ENCODE measurements around the gene SNTB2.

Gene SNTB2

DNA sequence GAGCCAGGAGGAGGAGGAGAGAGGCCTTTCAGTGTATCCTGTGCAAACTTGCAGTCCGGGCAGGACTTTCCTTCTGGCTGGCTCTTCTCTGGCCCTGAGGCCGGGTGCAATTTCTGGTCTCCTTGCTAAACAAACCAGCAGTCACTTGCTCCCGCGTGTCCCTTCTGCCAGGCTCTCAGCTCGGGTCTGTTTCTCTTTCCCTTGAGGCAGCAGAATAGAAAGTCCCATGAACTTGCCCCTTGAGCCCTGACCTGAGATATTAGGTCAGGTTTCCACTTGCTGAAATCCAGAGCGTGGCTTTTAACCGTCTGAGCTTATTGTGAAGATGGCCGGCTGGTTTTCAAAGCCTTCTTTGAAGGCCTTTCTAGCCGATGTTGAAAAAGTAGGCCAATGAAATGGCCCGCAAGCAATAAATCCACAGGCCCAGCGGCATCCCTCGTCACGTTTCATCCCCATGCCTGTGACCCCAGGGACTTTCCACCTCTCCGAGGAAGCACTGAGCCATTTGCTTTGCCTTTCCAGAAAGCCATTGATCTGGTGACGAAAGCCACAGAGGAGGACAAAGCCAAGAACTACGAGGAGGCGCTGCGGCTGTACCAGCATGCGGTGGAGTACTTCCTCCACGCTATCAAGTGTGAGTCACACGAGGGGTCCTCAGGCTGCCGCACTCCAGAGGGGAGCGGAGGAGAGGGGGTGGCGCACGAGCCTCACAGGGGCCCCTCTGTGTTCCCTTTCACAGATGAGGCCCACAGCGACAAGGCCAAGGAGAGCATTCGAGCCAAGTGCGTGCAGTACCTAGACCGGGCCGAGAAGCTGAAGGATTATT, 128.7 kb downstream of the SNTB2 start:
- H3K4me3 ChIP-seq, result no peak overlapping the region
- H3K27ac ChIP-seq, result no peak overlapping the region
- DNase-seq (ENCODE audit: low read depth, low spot score), result no peak
- no peaks in the 10 kb centered on the region for H3K9me3 ChIP-seq (ENCODE audit: low read depth, low read length)
- no peak for TF ChIP-seq POLR2AphosphoS5 (IDR thresholded peaks at IDR 0.05; ENCODE audit: borderline replicate concordance, low read depth, low read length)
- H3K36me3 ChIP-seq (ENCODE audit: insufficient read depth, low read length), result peaks cover 17% of the 10 kb centered on the region; the same call in 1 of the 2 replicates
- no peak overlapping the region for H3K9ac ChIP-seq (ENCODE audit: insufficient read length)

DNA sequence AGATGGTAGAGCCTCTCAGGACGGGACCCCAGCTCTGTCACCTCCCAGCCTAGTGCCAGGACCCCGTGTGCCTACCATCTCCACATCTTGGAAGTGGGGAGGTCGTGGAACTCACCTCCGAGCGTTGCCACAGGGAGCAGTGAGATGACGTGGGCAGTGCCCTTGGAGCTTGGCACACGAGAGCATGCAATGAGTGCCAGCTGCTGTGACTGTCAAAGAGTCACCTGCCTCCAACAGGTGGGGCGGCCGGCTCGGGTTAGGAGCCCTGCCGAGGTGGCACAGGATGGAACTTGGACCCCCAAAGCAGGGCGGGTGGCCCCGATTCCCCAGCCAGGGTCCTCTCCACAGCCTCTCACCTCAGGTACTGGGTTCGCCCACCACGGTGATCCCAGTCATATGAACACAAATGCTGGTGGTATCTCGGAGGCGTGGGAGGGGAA, 129.7 kb downstream of the SNTB2 start:
- no peak overlapping the region for H3K4me3 ChIP-seq
- no peak overlapping the region for H3K27ac ChIP-seq
- TF ChIP-seq POLR2AphosphoS5 (IDR thresholded peaks at IDR 0.05; ENCODE audit: borderline replicate concordance, low read depth, low read length), result no peak
- no peak for TF ChIP-seq EZH2 (IDR thresholded peaks at IDR 0.05)
- no peak for TF ChIP-seq FOXP2 (optimal IDR thresholded peaks at IDR 0.05; ENCODE audit: control extremely low read depth, extremely low read length, insufficient read depth)
- no peak overlapping the region for H3K9ac ChIP-seq (ENCODE audit: insufficient read length)
- H3K9me3 ChIP-seq (ENCODE audit: low read depth, low read length), result no peaks in the 10 kb centered on the region
- no peak for DNase-seq (ENCODE audit: low read depth, low spot score)
- peaks cover 26% of the 10 kb centered on the region; the same call in 1 of the 2 replicates for H3K36me3 ChIP-seq (ENCODE audit: insufficient read depth, low read length)

DNA sequence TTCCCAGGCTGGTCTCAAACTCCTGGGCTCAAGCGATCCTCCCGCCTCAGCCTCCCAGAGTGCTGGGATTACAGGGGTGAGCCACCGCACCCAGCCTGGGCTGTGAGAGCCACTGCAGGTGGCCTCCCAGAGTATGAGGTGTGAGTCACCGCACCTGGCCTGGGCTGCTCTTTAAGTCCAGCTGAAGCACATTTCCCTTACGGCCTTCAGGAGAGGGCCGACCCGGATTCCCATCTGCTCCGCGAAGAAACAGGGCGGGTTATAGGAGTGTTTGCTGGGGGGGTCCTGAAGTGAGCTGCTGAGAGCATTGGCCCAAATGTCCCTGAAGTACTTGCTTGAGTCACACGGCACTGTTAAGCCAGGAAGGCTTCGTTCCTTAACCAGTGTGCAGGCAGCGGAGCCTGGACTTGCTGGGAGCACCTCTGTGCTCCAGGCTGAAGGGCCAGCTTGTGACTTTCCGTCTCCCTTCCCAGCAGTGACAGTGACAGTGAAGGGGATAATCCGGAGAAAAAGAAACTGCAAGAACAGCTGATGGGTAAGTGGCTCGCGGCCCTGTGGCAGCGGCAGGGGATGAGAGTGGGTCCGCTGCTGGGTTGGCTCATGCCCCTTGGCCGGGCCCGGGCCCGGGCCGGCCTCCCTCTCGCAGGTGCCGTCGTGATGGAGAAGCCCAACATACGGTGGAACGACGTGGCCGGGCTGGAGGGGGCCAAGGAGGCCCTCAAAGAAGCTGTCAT, 131.4 kb downstream of the SNTB2 start:
- no peak for TF ChIP-seq EZH2 (IDR thresholded peaks at IDR 0.05)
- TF ChIP-seq FOXP2 (optimal IDR thresholded peaks at IDR 0.05; ENCODE audit: control extremely low read depth, extremely low read length, insufficient read depth), result no peak
- TF ChIP-seq POLR2AphosphoS5 (IDR thresholded peaks at IDR 0.05; ENCODE audit: borderline replicate concordance, low read depth, low read length), result no peak
- Histone ChIP-seq H3K36me3 (ENCODE audit: insufficient read depth, low read length) (peaks cover 31% of the 10 kb centered on the region; the same call in 1 of the 2 replicates), H3K9ac (ENCODE audit: insufficient read length) (no peak overlapping the region)

DNA sequence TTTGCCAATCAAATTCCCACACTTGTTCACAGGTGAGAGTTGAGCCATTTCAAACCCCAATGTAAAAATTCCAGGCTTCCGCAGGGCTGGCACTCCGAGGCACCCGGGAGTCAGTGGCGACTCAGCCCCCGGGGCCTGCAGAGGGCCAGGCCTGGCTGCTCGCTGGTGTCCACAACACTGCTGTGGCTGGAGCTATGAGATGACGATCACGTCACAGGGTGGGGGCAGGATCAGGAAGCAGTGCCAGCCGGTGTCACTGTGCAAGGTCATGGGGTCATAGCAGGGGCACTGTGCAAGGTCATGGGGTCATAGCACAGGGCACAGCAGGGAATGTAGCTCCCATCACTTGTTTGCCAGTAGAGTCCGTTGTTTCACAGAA, 131.9 kb downstream of the SNTB2 start:
- TF ChIP-seq FOXP2 (optimal IDR thresholded peaks at IDR 0.05; ENCODE audit: control extremely low read depth, extremely low read length, insufficient read depth) (no peak), EZH2 (IDR thresholded peaks at IDR 0.05) (no peak), POLR2AphosphoS5 (IDR thresholded peaks at IDR 0.05; ENCODE audit: borderline replicate concordance, low read depth, low read length) (no peak)
- Histone ChIP-seq H3K4me3 (no peak overlapping the region), H3K27ac (no peak overlapping the region), H3K9ac (ENCODE audit: insufficient read length) (no peak overlapping the region), H3K36me3 (ENCODE audit: insufficient read depth, low read length) (peaks cover 31% of the 10 kb centered on the region; the same call in 1 of the 2 replicates), H3K9me3 (ENCODE audit: low read depth, low read length) (no peaks in the 10 kb centered on the region)
- DNase-seq (ENCODE audit: low read depth, low spot score), result no peak

More for the DNA sequence above, 131.4 kb downstream of the SNTB2 start:
- no peak for DNase-seq (ENCODE audit: low read depth, low spot score)
- Histone ChIP-seq H3K4me3 (no peak overlapping the region), H3K9me3 (ENCODE audit: low read depth, low read length) (no peaks in the 10 kb centered on the region), H3K27ac (no peak overlapping the region)

DNA sequence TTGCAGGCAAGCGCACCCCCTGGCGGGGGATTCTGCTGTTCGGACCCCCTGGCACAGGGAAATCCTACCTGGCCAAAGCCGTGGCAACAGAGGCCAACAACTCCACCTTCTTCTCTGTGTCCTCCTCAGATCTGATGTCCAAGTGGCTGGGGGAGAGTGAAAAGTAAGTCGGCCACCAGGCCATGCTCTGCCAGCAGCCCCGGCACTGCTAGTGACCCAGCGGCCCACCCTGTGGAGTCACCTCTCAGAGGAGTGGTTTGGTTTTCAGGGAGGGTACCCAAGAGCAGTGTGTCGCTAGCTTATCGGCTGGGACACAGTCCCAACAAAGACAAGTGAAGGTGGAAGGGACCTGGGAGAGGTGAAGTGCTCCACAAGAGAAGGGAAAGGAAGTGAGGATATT, 132.4 kb downstream of the SNTB2 start:
- Histone ChIP-seq H3K27ac (no peak overlapping the region), H3K36me3 (ENCODE audit: insufficient read depth, low read length) (peaks cover 34% of the 10 kb centered on the region; the same call in 1 of the 2 replicates), H3K9ac (ENCODE audit: insufficient read length) (no peak overlapping the region), H3K9me3 (ENCODE audit: low read depth, low read length) (no peaks in the 10 kb centered on the region), H3K4me3 (no peak overlapping the region)
- TF ChIP-seq FOXP2 (optimal IDR thresholded peaks at IDR 0.05; ENCODE audit: control extremely low read depth, extremely low read length, insufficient read depth) (no peak), POLR2AphosphoS5 (IDR thresholded peaks at IDR 0.05; ENCODE audit: borderline replicate concordance, low read depth, low read length) (no peak), EZH2 (IDR thresholded peaks at IDR 0.05) (no peak)
- DNase-seq (ENCODE audit: low read depth, low spot score), result no peak

DNA sequence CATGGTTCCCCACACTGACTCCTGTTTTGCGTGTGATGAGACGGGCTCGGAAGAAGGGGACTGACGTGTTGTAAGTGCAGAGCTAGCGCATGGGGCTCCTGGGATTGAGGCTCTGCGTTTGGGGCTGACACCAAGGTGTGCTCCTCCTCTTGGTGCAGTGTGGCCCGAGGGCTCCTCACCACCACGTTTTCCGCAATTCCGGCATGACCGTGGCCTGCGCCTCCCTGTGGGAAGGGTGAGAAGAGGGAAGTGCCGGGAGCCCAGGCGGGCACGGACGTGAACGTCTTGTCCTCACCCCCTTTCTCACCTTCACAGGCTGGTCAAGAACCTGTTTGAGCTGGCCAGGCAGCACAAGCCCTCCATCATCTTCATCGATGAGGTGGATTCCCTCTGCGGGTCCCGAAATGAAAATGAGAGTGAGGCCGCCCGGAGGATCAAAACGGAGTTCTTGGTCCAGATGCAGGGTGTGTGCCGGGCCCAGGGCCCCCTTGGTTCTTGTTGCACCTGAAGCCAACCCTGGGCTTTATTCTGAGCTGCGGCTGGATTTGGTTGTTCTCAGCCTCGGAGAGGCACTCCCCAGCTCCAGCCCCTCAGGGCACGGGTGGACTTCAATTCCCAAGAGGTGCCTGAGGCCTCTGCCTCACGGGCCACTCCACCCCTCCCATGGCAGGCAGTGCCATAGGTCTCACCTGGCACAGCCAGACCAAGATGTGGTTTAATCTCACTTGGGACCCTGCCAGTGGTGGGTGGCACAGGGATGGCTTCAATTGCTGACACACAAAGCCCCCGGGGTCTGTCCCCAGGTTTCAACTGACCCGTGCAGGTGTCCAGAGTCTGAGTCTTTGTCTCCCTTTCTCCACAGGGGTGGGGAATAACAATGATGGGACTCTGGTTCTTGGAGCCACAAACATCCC, 133.1 kb downstream of the SNTB2 start:
- no peak overlapping the region for H3K27ac ChIP-seq
- no peak overlapping the region for H3K4me3 ChIP-seq
- no peak overlapping the region for H3K9ac ChIP-seq (ENCODE audit: insufficient read length)
- H3K36me3 ChIP-seq (ENCODE audit: insufficient read depth, low read length), result peaks cover 34% of the 10 kb centered on the region; the same call in 1 of the 2 replicates
- H3K9me3 ChIP-seq (ENCODE audit: low read depth, low read length), result no peaks in the 10 kb centered on the region
- DNase-seq (ENCODE audit: low read depth, low spot score), result no peak
- TF ChIP-seq POLR2AphosphoS5 (IDR thresholded peaks at IDR 0.05; ENCODE audit: borderline replicate concordance, low read depth, low read length), result no peak

DNA sequence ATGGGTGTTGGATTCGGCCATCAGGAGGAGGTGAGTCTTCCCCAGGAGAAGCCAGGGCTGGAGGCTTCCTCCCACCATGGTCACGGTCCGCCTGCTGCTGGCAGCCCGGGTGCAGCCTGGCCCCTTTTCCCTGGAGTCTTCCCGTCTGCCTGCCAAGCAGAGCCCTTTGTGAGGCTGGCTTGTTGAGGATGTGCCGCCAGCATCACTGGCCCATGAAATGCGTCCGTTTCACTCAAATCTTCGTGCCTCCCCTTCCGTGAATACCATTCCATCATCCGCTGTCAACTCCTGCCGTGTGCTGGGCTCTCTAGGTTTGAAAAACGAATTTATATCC, 133.7 kb downstream of the SNTB2 start:
- H3K9me3 ChIP-seq (ENCODE audit: low read depth, low read length), result no peaks in the 10 kb centered on the region
- H3K9ac ChIP-seq (ENCODE audit: insufficient read length), result no peak overlapping the region
- no peak overlapping the region for H3K27ac ChIP-seq
- TF ChIP-seq EZH2 (IDR thresholded peaks at IDR 0.05) (no peak), FOXP2 (optimal IDR thresholded peaks at IDR 0.05; ENCODE audit: control extremely low read depth, extremely low read length, insufficient read depth) (no peak), POLR2AphosphoS5 (IDR thresholded peaks at IDR 0.05; ENCODE audit: borderline replicate concordance, low read depth, low read length) (no peak)
- no peak for DNase-seq (ENCODE audit: low read depth, low spot score)
- peaks cover 34% of the 10 kb centered on the region; the same call in 1 of the 2 replicates for H3K36me3 ChIP-seq (ENCODE audit: insufficient read depth, low read length)
- H3K4me3 ChIP-seq, result no peak overlapping the region

DNA sequence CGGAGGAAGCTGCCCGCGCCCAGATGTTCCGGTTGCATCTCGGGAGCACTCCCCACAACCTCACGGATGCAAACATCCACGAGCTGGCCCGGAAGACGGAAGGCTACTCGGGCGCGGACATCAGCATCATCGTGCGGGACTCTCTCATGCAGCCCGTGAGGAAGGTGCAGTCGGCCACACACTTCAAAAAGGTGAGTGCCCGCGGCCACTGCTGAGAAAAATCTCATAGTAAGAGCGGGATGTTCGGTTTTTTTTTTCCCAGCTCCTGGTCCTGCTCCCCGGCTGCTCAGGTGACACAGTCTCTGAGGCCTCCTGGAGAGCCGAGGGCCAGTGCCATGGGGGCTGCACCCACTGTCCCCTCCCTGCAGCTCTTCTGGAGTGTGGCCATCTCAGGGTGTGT, 134.1 kb downstream of the SNTB2 start:
- DNase-seq (ENCODE audit: low read depth, low spot score), result no peak
- peaks cover 38% of the 10 kb centered on the region for H3K36me3 ChIP-seq (ENCODE audit: insufficient read depth, low read length)
- H3K9ac ChIP-seq (ENCODE audit: insufficient read length), result no peak overlapping the region
- TF ChIP-seq POLR2AphosphoS5 (IDR thresholded peaks at IDR 0.05; ENCODE audit: borderline replicate concordance, low read depth, low read length), result no peak
- TF ChIP-seq EZH2 (IDR thresholded peaks at IDR 0.05), result no peak
- TF ChIP-seq FOXP2 (optimal IDR thresholded peaks at IDR 0.05; ENCODE audit: control extremely low read depth, extremely low read length, insufficient read depth), result no peak
- H3K27ac ChIP-seq, result no peak overlapping the region
- H3K9me3 ChIP-seq (ENCODE audit: low read depth, low read length), result no peaks in the 10 kb centered on the region
- no peak overlapping the region for H3K4me3 ChIP-seq
